CD14-positive monocyte (primary cell): ENCODE results near the gene DNAH9. TPM values are rescaled to one million over a fixed set of nuclear protein-coding genes. Genes with fewer than 3 reads are reported as not detected.

Experiments
- DNase-seq, 3 donors: peaks; one replicate each; pipeline ENCODE4 v3.0.0-alpha.2; 2011 to 2022
- H2AFZ ChIP-seq: 2 replicates; pipeline ENCODE4 v1.6.0; 2012; ENCODE audit warnings: mild to moderate bottlenecking, low read depth, low read length, inconsistent platforms; ENCODE audit not compliant: insufficient read depth, poor library complexity, severe bottlenecking
- H3K27ac ChIP-seq, 2 donors: 1 replicate in 1 of 2; 2 replicates in 1 of 2; pipeline ENCODE4 v1.5.1; 2012 to 2013; ENCODE audit warnings: low read length in 2 of 2, control low read depth in 1 of 2, inconsistent platforms in 1 of 2, low read depth in 1 of 2, mild to moderate bottlenecking in 1 of 2
- H3K27me3 ChIP-seq, 2 donors: one replicate each; pipeline versions ENCODE4 v1.6.0 to v1.6.1; 2011 to 2013; ENCODE audit warnings: low read length in 2 of 2; ENCODE audit not compliant: control insufficient read depth in 2 of 2, insufficient read depth in 2 of 2
- H3K36me3 ChIP-seq, 2 donors: replicated peaks in 1 of 2; 1 replicate in 1 of 2; 2 replicates in 1 of 2; pipeline versions ENCODE4 v1.5.1 to v1.6.1; 2012 to 2013; ENCODE audit warnings: low read length in 2 of 2, control low read depth in 1 of 2, inconsistent platforms in 1 of 2, mild to moderate bottlenecking in 1 of 2; ENCODE audit not compliant: insufficient read depth in 2 of 2, control insufficient read depth in 1 of 2
- H3K4me1 ChIP-seq, 2 donors: 1 replicate in 1 of 2; 2 replicates in 1 of 2; pipeline versions ENCODE4 v1.5.1 to v1.6.1; 2012 to 2013; ENCODE audit warnings: low read length in 2 of 2, control low read depth in 1 of 2, inconsistent platforms in 1 of 2, mild to moderate bottlenecking in 1 of 2, moderate library complexity in 1 of 2; ENCODE audit not compliant: insufficient read depth in 2 of 2, control insufficient read depth in 1 of 2
- H3K4me2 ChIP-seq: replicated peaks from 2 replicates; pipeline ENCODE3; 2012; ENCODE audit warnings: low read length, moderate library complexity, mild to moderate bottlenecking; ENCODE audit not compliant: poor library complexity, severe bottlenecking; ENCODE audit errors: extremely low read depth
- H3K4me3 ChIP-seq, 3 experiments: fragments of 200-600 bp in 1 of 3; sonication (generic) in 1 of 3; replicated peaks in 1 of 3; 1 replicate in 2 of 3; 2 replicates in 1 of 3; pipeline ENCODE4 v1.5.1; 2011 to 2013; ENCODE audit warnings: low read length in 3 of 3, mild to moderate bottlenecking in 3 of 3, control low read depth in 2 of 3, low read depth in 2 of 3, inconsistent platforms in 1 of 3, moderate library complexity in 1 of 3
- H3K79me2 ChIP-seq: 2 replicates; pipeline ENCODE4 v1.6.0; 2012; ENCODE audit warnings: mild to moderate bottlenecking, control low read depth, inconsistent platforms, low read length, moderate library complexity; ENCODE audit not compliant: insufficient read depth
- H3K9ac ChIP-seq: 2 replicates; pipeline ENCODE4 v1.6.0; 2017; ENCODE audit warnings: low read length, mild to moderate bottlenecking; ENCODE audit not compliant: insufficient read depth, poor library complexity, severe bottlenecking
- H3K9me3 ChIP-seq, 2 donors: replicated peaks in 1 of 2; 1 replicate in 1 of 2; 2 replicates in 1 of 2; pipeline versions ENCODE4 v1.5.1 to v1.6.1; 2012 to 2013; ENCODE audit warnings: low read length in 2 of 2, control low read depth in 1 of 2; ENCODE audit not compliant: control insufficient read depth in 1 of 2, insufficient read depth in 1 of 2
- H4K20me1 ChIP-seq: 2 replicates; pipeline ENCODE4 v1.6.0; 2012; ENCODE audit warnings: mild to moderate bottlenecking, low read length, control low read depth, moderate library complexity; ENCODE audit not compliant: insufficient read depth
- H3K27ac Mint-ChIP-seq, 7 donors: one replicate each; pipeline ENCODE4 v1.8.0; 2020; ENCODE audit warnings: mild to moderate bottlenecking in 7 of 7, mixed read lengths in 7 of 7, moderate library complexity in 6 of 7, inconsistent platforms in 2 of 7
- H3K27me3 Mint-ChIP-seq, 3 donors: one replicate each; pipeline ENCODE4 v1.8.0; 2021 to 2022; ENCODE audit warnings: low read depth in 3 of 3, mild to moderate bottlenecking in 3 of 3, mixed read lengths in 3 of 3, moderate library complexity in 3 of 3, inconsistent platforms in 1 of 3
- H3K36me3 Mint-ChIP-seq, 2 donors: one replicate each; pipeline ENCODE4 v1.8.0; 2020; ENCODE audit warnings: mixed read lengths in 2 of 2, inconsistent platforms in 1 of 2, mild to moderate bottlenecking in 1 of 2
- H3K4me1 Mint-ChIP-seq: one replicate; pipeline ENCODE4 v1.8.0; 2020; ENCODE audit warnings: mild to moderate bottlenecking, mixed read lengths
- H3K4me3 Mint-ChIP-seq, 2 donors: one replicate each; pipeline ENCODE4 v1.8.0; 2020; ENCODE audit warnings: mild to moderate bottlenecking in 2 of 2, mixed read lengths in 2 of 2, moderate library complexity in 1 of 2
- H3K9me3 Mint-ChIP-seq, 7 donors: one replicate each; pipeline ENCODE4 v1.8.0; 2020 to 2022; ENCODE audit warnings: mixed read lengths in 7 of 7, mild to moderate bottlenecking in 6 of 7, moderate library complexity in 6 of 7, inconsistent platforms in 2 of 7
- WGBS: methylation state at CpG from one replicate; pipeline ENCODE4 v1.1.5; 2013; ENCODE audit warnings: missing lambda C conversion rate; ENCODE audit not compliant: insufficient coverage; 5-methylcytosine and 5-hydroxymethylcytosine counted together
- intact Hi-C, 2 donors: fragments of 100-400 bp; cut with micrococcal nuclease; formaldehyde crosslinking; loops; one replicate each; pipeline versions ENCODE4 v1.15.0 to v1.15.1; 2023
- polyA plus RNA-seq, 3 donors: library from polyadenylated mRNA; depleted of rRNA in 1 of 3; unstranded in 2 of 3; stranded (reverse) in 1 of 3; fragments of 300-500 nt in 2 of 3; fragments of >200 nt in 1 of 3; fragmentation: Illumina TruSeq in 2 of 3; gene quantifications; 1 replicate in 2 of 3; 2 replicates in 1 of 3; pipeline ENCODE4 v1.2.3, GENCODE V29; 2012 to 2021
- TF ChIP-seq, protein P1 (sequence below): fragments of 200-600 bp; IDR thresholded peaks from one replicate; pipeline ENCODE4 v1.8.0; 2022; ENCODE audit warnings: antibody characterized with exemption, mild to moderate bottlenecking

Gene DNAH9
- polyA plus RNA-seq, 3 donors, result not detected

DNA sequence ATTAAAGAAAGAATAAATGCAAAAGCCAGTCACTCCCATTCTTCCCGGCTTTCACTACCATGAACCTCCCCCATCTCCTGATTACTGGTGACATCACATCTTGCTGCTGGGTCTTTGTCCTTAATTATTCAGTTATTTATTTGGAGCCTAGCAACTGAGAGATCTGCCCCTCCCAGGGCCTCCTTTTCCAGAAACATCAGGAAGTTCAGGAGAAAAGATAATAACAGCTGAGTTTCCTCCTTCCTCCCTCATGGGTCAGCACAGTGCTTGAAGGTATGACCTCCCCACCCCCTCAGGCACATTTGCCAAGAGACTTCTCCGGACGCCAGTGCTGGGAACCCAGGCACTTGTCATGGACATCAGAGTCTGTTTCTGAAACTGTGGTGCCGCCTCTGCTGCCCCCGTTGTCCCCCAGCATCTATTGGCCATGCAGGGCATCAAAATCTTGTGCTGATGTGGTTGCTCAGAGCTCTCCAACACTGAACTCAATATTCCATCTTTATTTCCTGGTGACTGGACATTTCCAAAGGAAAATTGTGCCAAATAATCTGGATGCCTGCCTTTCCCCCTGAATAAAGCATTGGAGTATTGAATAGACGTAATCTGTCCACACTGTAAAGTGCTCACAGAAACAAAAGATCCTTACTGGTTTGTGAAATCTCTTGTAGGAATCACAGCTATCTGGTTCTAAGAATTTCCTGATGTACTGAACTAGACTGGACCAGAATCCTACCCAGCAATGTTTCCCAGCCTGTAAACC is 327.2 kb downstream of the DNAH9 start:
- DNase-seq, result no peak
- H2AFZ ChIP-seq, result no peak overlapping the region
- H3K9me3 ChIP-seq, result peaks cover 0 to 4% of the 10 kb centered on the region in 2 donors
- 62% methylated on average over 4 of the region's 6 CpGs for WGBS
- H3K36me3 Mint-ChIP-seq, result no peaks in the 10 kb centered on the region
- no peaks in the 10 kb centered on the region for H4K20me1 ChIP-seq
- H3K9ac ChIP-seq, result no peak overlapping the region
- no peaks in the 10 kb centered on the region for H3K4me1 Mint-ChIP-seq
- H3K4me1 ChIP-seq, result no peaks in the 10 kb centered on the region
- H3K4me2 ChIP-seq, result no peak overlapping the region
- H3K4me3 ChIP-seq, result no peak overlapping the region
- no peaks in the 10 kb centered on the region for H3K27me3 ChIP-seq
- H3K27ac Mint-ChIP-seq, result no peak overlapping the region
- no peaks in the 10 kb centered on the region for H3K36me3 ChIP-seq
- H3K27me3 Mint-ChIP-seq, result peaks cover 3 to 10% (median 4%) of the 10 kb centered on the region in 3 donors
- H3K27ac ChIP-seq, result no peak overlapping the region
- TF ChIP-seq, protein P1, sequence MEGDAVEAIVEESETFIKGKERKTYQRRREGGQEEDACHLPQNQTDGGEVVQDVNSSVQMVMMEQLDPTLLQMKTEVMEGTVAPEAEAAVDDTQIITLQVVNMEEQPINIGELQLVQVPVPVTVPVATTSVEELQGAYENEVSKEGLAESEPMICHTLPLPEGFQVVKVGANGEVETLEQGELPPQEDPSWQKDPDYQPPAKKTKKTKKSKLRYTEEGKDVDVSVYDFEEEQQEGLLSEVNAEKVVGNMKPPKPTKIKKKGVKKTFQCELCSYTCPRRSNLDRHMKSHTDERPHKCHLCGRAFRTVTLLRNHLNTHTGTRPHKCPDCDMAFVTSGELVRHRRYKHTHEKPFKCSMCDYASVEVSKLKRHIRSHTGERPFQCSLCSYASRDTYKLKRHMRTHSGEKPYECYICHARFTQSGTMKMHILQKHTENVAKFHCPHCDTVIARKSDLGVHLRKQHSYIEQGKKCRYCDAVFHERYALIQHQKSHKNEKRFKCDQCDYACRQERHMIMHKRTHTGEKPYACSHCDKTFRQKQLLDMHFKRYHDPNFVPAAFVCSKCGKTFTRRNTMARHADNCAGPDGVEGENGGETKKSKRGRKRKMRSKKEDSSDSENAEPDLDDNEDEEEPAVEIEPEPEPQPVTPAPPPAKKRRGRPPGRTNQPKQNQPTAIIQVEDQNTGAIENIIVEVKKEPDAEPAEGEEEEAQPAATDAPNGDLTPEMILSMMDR, result no peak
- H3K4me3 Mint-ChIP-seq, result no peak overlapping the region
- H3K79me2 ChIP-seq, result no peaks in the 10 kb centered on the region
- intact Hi-C loops, result no loop called here
- H3K9me3 Mint-ChIP-seq, result peaks cover 0 to 9% (median 4%) of the 10 kb centered on the region in 7 donors

DNA sequence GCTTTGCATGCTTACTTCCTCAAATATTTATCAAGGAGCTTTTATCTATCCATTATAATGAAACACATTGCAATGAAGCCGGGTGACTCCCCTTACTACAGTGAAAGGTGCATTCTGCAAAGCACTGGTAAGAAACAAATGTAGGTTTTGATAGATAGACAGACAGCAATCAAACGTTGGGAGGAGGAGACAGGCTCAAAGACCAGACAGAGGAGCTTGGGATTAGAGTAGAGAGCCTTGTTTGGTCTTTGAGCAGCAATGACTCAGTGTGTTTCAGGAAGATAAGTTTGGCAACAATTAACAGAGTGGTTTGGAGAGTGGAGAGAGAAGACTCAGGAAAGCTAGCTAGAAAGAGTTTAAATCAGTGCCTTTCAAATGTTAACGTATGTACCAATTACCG is 330.2 kb downstream of the DNAH9 start:
- no peaks in the 10 kb centered on the region for H4K20me1 ChIP-seq
- peaks cover 3 to 10% (median 4%) of the 10 kb centered on the region in 3 donors for H3K27me3 Mint-ChIP-seq
- H3K9ac ChIP-seq, result no peak overlapping the region
- no peaks in the 10 kb centered on the region for H3K36me3 ChIP-seq
- no peak for DNase-seq
- WGBS, result 33% methylated on average over 1 of the region's 4 CpGs
- peaks cover 0 to 8% (median 2%) of the 10 kb centered on the region in 7 donors for H3K9me3 Mint-ChIP-seq
- H3K4me3 Mint-ChIP-seq, result no peak overlapping the region
- H3K27ac Mint-ChIP-seq, result no peak overlapping the region
- intact Hi-C loops, result no loop called here
- H3K27ac ChIP-seq, result no peak overlapping the region
- no peaks in the 10 kb centered on the region for H3K27me3 ChIP-seq
- no peaks in the 10 kb centered on the region for H3K36me3 Mint-ChIP-seq
- no peak overlapping the region for H2AFZ ChIP-seq
- no peaks in the 10 kb centered on the region for H3K4me1 Mint-ChIP-seq
- H3K4me2 ChIP-seq, result no peak overlapping the region
- TF ChIP-seq, protein P1, result no peak
- no peaks in the 10 kb centered on the region for H3K79me2 ChIP-seq
- no peaks in the 10 kb centered on the region for H3K4me1 ChIP-seq
- H3K4me3 ChIP-seq, result no peak overlapping the region
- no peaks in the 10 kb centered on the region for H3K9me3 ChIP-seq
